Activated T-cell treated with anti-CD3 and anti-CD28 coated beads for 48 hours (primary cell): ENCODE results near the gene ROR2.
A peak's percentile ranks its signal among the peaks of the same experiment; 100 is the strongest.

Experiments
- DNase-seq: peaks from one replicate; pipeline ENCODE4 v3.0.0-alpha.2; 2020; ENCODE audit warnings: low read depth

ROR2 gene

DNA sequence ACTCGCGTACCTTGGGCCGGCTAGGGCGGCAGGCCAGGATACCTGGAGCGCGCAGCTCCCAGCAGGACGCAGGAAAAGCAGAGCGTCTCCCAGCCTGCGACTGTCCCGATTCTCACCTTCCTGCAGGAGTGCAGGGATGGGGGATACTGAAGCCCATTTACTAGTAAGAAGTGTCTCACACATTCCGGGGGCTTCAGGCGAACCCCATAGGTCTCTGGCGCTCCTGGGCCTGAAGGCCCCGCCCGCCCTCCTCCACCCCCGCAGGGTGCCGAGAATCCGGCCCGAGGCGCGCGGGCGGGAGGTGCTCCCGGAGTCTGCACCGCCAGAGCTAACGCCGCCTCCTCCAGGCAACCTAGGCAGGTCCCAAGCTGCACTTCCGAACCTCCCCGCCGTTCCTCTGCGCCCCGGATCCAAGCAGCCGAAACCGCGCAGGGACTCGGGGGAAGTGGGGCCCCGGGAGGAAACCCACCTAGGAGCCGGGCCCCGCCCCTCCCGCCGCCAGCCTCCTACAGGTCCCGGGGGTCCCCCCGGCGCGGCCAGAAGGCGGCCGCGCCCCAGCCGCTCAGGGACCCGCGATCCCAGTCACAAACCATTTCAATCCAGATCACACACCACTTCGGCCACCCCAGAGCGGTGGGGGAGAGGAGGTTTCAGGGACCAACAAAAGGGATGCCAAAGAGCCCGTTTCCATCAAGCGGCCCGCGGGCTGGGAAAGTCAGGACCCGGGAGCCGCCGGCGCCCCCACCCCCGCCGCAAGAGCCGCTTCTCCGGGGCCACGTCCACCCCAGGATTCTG, 1.2 kb downstream of the ROR2 start:
- DNase-seq, result peak; percentile 23

DNA sequence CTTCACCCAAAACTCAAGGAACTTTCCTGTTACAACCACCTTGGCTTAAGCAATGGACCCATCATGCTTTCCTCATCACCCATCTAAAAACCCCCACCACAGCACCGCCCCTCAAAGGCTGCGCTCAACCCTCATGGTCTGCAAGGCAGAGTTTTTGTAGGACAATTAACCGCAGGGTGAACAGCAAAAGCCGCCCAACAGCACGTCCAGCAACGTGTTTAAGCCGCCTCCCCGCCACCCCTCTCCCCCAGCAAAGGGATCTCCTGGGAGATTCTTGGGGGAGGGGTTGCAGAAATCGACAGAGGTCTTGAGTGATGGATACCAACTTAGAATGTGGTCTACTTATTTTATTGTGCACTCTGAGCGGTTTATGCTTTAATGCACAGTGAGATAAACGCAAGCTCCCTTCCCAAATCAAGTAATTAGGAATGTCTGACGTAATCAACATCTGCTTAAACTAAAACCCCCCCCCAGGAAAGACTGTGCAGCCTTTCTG, 1.9 kb downstream of the ROR2 start:
- no peak for DNase-seq

DNA sequence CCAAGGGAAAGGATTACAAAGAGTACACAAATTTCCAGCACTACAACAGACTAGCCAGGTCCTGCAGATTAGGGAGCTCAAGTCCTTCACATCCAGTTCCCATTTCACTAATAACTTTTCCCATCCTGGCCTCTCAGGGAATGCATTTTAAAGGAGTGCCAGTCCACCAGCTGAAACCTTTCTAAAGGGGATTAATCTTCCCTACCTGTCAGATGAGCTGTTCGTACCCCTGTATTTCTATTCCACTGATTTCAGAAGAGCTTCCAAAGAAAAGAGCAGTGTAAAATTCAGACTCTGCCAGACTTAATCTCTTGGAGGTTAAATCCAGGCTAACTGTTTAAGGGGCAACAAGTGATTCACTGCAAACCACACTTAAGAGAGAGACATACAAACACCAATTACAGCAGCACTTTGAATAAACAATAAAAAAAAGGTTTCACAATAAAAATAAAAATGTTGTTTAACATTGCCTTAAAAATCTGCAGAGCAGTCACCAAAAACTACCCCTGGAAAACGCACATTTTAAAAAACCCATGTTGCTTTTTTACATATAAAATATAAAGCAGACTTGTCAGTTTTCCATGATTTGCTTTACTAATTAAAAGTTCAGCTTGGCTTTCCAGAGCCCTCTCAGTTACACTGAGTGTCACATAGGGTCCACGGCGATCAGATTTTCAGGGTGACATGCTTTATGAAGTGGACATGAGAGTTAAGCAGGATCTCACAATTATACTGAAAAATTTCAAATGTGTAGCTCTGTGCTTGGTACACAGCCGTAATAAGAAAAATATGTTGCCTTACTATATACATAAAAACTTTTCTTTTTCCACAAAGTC, 3.2 kb downstream of the ROR2 start:
- DNase-seq, result no peak

DNA sequence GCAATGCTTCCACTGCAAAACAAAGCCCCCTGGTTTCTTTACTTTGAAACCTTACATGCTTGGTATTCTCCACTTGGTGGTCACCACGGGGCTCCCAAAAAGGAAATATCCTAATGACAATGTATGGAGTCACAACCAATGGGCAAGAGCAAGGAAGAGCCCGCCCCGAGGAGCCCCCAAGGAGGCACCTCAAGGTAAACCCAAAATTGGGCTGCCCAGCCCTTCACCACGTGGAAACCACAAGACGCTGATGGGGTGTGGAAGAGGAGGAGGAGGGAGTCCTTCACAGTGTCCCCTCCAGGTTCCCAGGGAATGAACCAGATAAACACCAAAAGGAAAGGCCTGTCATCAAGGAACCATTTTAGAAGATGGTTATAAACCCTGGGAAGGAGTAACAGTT, 3.8 kb downstream of the ROR2 start:
- no peak for DNase-seq

DNA sequence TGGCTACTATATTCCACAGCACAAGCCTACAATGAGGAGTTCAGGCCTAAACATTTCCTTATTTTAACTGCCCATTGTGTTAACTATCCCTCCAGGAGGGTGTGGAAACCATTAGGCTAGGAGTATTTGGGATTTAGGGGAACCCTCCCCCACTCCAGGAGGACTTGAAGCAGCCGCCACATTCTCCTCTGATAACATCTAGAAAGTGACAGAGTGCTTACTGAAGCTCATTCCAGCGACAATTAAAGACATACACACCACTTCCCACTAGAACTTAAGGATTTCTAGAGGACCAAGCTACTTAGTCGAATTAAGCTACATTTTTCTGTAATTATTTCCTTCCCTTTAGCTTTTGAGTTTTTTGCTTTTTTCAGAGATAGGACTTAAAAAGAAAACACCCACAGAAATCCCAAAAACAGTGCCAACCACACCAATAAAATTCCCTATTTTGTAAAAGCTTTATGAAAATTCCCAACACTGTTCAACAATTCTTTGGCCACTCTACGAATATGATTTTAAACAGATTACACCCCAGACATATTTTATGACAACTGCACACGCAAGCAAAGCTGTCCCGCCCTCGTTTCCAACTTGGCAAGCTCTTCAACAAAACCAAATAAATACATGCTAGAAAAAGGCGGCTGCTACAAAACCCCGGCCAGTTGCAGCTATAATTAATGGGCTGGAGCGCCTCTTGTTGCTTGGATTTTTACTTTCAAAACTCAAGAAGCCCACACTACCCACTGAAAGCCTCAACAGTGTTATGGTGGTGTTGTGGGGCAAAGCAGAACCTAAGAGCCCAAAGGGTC, 4.5 kb downstream of the ROR2 start:
- no peak for DNase-seq

DNA sequence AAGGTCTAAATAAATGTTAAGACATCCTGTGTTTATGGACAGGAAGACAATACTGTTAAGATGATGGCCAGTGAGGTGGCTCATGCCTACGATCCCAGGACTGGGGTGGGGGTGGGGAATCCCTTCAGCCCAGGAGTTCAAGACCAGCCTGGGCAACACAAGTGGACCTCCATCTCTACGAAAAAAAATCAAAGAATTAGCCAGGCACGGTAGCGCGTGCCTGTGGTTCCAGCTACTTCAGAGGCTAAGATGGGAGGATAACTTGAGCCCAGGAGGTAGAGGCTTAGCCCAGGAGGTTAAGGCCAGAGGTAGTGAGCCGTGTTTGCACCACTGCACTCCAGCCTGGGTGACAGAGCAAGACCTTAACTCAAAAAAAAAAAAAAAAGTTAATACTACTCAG, 5.3 kb downstream of the ROR2 start:
- no peak for DNase-seq

DNA sequence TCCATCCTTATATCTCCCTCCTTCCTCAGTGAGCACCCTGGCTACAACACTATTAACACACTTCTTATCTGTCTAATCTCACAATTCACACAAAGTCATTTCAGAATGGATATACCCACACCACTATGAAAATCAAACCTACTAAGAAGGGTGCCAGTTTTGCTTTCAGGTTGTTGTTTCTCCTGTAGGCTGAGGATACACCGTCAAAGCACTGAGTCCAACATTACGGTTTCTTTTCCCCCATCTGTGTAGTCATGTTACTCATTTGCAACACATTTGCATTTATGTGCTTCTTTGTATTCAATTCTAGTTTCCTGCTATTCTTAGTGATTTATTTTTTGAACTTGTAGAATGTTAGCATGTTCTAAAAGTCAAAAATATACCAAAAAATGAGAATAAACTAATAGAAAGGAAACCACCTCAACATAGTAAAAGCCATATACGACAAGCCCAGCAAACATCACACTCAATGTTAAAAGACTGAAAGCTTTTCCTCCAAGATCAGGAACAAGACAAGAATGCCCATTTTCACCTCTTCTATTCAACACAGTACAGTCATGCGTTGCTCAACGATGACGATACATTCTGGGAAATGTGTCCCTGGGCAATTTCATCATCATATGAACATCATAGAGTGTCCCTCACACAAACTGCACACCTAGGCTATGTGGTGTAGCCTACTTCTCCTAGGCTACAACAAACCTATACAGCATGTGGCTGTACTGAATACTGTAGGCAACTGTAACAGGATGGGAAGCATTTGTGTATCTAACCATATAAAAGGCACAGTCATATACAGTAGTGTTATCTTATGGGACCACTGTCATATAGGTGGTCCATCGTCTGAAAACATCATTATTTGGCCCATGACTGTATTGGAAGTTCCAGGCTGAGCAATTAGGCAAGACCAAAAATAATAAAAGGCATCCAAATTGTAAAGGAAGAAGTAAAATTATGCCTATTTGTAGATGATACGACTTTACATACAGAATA, 6.3 kb downstream of the ROR2 start:
- no peak for DNase-seq

DNA sequence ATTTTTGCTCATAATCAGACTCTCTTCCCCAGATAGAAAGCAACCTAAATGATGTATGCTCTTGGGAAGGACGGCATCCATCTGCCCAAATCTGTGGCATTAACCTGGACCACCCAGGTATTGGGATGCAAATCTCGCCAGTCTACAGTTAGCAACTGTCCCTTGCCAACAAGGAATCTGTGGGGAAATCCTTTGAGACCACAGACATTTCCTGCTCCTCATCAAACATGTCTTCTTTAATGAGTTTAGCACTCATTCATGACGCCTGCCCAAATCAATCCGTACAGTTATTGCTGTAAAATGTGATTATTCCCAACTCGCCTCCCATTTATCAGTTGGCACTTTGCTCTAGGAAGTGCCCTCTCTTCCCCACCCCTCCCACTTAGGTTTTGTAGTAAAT, 7.8 kb downstream of the ROR2 start:
- no peak for DNase-seq

DNA sequence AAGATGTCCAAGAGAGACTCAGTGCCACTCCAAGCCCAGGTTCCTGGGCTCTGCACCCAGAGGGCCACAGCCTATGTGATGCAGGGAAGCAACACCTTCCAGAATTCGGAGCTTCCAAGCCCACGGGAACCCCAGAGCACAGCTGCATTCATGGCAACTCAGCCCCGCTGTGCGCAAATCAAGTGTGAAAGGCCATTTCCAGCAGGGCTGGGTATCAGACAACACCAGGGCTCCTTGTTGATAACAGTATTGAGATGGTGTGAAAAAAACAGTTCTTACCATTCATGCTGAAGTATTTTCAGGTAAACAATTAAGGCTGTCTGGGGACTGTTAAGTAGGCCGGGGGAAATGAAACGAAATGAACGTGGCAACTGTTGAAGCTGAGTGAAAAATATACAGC, 10.1 kb downstream of the ROR2 start:
- no peak for DNase-seq

DNA sequence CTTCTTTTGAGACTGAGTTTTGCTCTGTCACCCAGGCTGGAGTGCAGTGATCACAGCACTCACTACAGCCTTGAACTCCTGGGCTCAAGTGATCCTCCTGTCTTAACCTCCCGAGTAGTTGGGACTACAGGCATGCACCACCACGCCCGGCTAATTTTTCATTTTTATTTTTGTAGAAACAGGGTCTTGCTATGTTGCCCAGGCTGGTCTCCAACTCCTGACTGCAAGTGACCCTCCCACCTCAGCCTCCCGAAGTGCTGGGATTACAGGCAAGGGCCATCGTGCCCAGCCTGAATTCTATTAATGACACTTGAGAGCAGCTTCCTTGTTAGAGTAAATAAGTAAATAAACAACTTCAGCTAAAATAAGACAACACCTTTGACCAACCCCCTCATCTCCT, 12.3 kb downstream of the ROR2 start:
- no peak for DNase-seq

DNA sequence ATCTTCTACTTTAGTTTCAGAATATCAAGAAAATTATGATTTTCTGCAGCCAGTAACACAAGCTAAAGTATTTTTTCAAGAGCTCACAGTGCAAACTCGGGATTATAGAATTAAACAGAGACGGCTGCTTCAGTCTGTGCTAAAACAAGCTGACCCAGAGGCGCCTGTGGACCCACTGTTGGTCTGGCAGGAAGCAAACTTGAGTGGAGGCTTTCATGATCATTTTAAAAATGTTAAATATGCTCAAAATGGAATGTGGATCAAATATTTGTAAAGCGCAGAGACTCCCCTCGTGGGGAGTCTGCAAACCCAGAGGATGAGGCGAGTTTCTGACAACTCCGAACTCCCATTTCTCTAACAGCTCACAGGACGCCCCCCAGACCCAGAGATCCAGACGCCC, 13.0 kb downstream of the ROR2 start:
- no peak for DNase-seq

DNA sequence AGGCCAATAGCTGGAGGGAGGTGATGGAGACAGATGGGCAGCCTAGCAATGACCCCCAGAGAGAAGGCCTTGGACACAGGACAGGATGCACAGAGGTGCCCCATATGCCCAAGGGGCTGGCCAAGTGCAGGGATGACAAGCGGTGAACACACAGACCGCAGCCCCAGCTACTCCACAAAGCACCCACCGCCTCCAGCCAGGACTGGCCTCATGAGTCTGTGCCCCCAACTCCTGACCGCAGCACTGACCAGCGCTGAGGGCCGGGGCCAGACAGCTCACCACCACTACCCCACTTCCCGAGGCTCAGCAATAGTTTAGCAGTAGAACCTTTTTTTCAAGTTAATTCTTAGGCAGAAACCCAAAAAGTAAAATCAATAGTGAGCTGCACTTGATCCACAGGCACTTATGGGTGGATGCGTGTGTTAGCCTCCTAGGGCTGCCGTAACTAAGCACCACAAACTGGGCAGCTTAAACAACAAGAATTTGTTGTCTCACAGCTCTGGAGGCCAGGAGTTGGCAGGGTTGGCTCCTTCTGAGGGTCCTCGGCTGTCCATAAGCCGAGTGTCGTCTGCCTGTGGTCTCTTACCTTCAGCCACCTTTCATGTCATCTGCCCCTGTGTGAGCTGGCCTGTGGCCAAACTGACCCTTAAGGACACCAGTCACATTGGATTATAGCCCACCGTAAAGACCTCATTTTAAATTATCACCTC, 14.1 kb downstream of the ROR2 start:
- no peak for DNase-seq

DNA sequence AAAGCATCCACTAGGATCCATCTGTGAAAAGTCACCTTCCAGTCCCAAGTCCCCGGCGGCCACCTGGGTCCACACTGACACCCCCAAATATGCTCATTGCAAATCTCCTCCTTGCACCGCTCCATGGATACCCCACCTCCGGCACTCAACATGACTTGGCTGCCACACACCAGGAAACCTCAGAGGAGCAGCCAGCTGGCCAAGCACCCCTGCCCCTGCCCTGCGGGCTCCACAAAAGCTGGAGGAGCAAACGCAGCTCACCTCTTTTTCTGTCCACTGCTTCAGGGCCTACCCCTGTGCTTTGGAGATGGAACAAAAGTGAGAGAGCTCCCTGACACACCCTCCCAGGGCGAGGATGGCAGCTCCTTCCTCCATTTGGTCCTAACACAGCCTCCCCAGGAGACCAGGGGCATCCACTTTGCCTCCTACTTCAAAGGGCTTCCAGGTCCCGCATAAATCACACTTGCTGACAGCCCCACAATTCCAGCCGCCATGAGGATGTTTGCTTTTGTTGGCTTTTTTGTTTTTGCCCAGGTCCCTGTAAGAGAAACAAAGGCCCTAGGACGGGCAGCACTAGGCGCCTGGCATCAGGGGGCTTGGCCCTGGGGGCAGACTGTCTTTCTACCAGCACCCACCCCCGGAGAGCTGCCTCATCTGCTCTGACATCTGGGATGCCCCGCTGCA, 14.8 kb downstream of the ROR2 start:
- DNase-seq, result no peak

DNA sequence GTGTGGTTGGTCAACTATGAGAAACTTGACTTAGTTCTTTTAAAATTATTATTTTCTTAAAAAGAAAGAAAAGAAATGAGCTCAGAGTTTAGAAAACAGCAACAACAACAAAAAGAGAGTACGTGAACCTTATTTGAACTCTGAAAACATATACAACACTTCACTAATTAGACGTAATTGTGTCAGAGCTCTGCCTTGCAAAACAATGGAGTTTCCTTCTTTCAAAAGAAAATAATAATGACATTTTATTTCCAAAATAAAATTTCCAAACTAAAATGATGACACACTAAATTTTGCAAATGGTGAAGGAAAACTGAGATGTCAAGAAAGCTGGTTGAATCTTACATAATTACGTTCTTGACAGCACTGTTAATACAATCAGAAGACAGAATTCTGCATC, 15.4 kb downstream of the ROR2 start:
- DNase-seq, result no peak

DNA sequence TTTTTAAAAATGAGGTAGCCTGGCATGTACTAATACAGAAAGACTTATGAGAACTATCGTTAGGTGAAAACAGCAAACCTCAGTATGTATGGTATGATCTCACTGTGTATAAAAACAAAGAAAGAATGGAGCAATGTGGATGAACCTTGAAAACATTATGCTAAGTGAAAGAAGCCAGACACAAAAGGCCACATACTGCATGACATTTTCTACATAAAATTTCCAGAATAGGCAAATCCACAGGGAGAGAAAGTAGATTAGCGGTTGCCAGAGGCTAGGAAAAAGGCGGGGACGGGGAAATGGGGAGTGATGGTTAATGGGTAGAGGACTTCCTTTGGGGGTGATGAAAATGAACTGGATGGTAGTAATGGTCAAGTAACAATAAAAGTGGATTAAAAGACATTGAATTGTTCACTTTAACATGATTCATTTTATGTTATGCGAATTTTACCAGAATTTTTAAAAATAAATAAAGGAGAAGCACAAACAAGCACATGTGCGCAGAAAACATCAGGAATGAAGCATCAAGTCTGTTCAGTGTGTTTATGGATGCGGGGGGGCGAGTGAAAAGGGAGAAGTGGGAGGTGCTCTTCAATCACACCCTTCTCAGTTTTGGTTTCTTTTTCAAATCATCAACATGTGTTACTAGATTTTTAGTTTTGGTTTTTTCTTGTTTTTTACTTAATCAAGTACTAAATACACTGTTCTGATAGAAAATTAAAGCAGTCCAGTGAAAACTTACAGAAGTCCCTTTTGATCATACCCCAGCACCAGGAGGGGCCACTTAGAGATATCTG, 16.3 kb downstream of the ROR2 start:
- DNase-seq, result no peak

DNA sequence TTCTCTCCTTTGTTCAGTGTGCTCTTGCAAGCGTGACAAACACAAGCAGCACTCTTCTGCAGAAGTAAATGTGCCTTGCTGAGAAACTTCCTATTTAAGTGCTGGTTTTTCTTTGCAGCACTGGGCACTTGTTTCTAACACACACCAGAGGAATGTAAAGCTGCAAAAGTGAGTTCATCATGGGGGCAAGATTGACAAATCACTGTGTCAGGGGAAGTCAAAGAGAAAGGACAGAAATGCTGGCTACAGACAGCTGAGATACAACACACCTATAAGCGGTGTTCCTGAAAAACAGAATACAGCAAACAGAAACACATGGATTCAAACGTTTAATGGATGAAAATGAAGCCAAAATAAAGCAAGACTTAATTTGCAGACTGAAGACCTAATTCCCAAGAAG, 19.6 kb downstream of the ROR2 start:
- DNase-seq, result no peak

DNA sequence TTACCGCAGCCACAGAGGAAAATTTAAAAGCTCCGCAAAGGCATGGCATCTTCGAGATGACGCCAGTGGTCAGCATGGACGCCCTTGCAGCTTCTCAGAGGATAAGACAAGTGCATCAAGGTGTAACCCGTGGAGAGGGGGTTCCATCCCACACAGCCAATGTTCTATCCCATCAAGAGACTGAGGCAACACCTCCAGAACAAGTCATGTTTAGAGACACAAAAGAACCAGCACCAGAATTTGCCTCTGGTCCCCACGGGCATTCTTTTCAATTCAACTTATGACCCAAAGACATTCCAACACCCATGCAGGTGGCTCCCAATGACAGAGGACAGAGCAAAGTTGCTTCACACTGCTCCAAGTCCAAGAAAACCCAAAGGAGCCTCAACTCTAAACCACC, 20.7 kb downstream of the ROR2 start:
- DNase-seq, result no peak

DNA sequence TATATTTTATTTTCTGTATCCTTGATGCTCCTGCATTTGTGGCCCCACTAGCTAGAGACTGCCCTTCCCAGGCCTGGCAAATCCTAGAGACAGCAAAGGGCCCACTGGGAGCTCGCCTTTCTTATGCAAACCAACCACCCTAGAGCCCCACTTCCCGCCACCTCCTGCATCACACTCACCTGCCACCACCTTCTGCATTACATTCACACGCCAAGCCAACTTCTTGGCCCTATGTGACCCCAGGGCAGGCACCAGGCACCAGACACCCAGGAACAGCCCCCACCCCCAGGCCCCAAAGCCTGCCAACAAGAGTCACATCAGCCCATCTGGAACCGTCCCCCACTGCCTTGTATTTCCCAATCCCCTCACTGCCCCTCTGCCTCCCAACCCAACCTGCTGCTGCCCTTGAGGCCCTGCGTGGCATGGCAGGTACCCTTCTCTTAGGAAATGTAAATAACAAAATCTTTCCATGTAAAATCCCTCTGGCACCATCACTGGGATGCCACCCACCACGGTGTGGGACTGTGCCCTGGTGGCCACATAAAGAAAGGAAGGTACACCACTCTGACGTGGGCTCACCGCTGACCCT, 22.0 kb downstream of the ROR2 start:
- DNase-seq, result no peak

DNA sequence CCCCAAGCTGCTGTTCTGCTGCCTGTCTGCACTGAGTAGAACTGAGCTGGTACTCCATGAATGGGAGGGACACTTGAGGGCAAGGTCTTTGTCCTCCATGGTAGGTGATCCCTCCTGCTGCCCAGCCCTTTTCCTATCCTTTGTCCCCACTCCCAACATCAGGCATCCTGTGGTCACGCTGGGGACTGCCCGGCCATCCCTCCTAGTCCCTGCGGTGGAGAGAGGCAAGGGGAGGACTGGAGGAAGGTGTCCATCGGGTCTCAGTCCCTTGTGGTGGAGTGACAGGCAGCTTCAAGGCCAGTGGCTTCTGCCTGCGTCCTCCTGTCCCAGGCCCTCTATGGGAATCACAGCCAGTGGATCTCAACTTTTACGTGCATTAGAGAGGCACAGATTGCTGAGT, 25.9 kb downstream of the ROR2 start:
- no peak for DNase-seq
